GM12872 (cell line): ENCODE data around the gene C1orf74.

Experiments used
- TF ChIP-seq, protein P1 (sequence below): IDR thresholded peaks from 3 replicates; pipeline ENCODE4 v1.5.1; 2011; ENCODE audit warnings: low read depth, mild to moderate bottlenecking, low read length, moderate library complexity; ENCODE audit not compliant: insufficient read depth

C1orf74 gene

DNA sequence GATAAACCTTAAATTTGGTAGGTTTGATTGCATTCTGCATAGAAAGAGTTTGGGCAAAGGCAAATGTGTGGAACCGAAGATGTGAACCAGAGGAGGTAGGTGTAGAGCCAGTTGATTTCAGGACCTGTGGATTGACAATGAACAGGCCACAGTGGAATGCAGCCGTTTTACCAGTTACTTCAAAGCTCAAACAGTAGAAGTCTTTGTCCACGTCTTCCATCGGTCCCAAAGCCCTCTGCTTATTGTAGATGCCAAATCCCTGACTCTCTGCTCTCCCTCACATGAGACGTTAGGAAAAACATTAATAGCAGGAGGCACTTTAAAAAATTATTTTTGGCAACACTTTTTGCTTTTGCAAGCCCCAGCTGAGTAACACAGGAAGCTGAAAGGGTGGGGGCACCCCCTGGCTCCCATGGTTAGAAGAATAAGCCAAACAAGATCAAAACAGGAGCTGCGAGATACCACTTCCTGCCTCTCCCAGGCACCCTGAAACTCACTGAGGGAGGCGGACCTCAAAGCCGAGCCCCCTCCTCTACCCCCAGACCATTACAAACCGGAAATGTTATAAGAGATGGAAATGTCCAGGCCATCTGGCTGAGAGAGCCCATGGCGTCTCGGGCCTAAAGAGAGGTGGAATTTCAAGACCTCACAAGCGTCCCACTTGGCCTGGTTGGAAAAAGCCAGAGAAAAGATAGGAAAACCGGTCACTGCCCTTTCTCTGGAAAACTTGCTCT is 15.0 kb downstream of the C1orf74 start:
- TF ChIP-seq, protein P1, sequence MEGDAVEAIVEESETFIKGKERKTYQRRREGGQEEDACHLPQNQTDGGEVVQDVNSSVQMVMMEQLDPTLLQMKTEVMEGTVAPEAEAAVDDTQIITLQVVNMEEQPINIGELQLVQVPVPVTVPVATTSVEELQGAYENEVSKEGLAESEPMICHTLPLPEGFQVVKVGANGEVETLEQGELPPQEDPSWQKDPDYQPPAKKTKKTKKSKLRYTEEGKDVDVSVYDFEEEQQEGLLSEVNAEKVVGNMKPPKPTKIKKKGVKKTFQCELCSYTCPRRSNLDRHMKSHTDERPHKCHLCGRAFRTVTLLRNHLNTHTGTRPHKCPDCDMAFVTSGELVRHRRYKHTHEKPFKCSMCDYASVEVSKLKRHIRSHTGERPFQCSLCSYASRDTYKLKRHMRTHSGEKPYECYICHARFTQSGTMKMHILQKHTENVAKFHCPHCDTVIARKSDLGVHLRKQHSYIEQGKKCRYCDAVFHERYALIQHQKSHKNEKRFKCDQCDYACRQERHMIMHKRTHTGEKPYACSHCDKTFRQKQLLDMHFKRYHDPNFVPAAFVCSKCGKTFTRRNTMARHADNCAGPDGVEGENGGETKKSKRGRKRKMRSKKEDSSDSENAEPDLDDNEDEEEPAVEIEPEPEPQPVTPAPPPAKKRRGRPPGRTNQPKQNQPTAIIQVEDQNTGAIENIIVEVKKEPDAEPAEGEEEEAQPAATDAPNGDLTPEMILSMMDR = no peak

DNA sequence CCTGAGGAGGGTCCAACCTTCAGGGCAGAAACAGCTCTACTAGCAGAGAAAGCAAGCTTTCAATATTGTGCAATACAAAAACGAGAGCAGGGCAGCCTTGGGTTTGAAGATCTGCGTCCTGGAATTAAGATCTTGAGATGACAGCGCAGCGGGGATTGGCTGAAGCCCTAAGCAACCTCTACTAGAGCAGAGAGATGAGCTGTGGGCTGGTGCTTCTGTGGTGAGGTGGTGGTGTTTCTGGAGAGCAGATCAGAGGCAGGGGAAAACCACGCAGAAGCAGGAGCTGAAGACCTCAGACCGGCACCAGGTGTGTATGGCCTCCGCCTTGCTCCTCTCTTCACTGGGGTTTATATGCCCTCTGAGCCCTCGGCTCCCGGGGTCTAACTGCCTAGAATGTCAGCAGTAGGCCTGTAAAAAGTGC is 16.0 kb downstream of the C1orf74 start:
- TF ChIP-seq, protein P1 = no peak

DNA sequence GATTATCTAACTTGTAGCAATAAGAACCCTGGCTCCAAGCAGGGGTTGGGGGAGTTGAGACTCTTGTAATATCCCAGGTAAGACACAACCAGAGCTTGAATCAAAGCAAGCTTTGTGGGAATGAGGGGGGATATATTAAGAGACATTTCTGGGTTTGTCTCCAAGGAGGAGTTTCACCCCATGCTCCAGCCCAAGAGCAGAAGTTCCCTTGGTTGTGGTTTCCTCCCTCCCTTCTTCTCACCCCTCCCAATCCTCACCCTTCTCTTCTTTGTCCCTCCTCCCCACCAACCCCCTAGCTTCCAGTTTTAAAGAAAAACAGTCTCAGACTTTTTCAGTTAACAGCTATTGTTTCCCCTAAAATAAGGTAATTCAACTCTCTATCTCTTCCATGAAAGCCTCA is 16.7 kb downstream of the C1orf74 start:
- TF ChIP-seq, protein P1 = no peak

DNA sequence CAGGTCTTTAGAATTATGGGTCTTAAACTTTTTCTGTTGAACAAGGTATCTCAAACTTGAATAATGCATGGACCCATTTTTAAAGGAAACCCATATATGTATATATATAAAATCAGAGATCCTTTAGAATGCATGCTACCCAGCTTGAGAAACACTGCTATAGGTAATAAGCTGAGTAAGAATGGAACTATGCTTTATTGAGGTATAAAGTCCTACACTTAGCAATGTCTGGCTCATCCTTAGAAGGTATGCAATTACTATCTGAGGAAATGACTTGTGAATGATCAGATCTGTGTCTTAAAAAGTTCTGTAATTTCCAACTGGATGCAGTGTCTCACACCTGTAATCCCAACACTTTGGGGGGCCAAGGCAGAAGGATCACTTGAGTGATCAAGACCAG is 17.3 kb downstream of the C1orf74 start:
- TF ChIP-seq, protein P1 = no peak

DNA sequence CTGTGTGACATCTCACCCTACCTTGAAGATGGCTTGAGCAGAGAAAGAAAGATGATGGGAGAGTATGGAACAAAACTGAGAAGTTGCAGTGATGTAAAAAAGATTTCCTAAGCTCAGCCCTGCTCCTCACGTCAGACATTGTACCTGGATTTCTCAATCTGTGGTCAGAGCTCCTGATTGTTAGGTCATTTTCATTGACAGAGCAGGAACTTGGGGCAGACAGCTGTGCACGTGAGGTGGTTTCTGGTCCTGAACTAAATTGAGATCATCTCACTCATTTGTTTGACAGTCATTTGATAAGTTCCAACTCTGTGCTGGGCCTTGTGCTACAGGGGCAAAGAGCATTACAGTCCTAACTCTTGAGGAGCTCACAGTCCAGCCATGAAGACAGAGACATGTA is 18.3 kb downstream of the C1orf74 start:
- TF ChIP-seq, protein P1 = no peak

DNA sequence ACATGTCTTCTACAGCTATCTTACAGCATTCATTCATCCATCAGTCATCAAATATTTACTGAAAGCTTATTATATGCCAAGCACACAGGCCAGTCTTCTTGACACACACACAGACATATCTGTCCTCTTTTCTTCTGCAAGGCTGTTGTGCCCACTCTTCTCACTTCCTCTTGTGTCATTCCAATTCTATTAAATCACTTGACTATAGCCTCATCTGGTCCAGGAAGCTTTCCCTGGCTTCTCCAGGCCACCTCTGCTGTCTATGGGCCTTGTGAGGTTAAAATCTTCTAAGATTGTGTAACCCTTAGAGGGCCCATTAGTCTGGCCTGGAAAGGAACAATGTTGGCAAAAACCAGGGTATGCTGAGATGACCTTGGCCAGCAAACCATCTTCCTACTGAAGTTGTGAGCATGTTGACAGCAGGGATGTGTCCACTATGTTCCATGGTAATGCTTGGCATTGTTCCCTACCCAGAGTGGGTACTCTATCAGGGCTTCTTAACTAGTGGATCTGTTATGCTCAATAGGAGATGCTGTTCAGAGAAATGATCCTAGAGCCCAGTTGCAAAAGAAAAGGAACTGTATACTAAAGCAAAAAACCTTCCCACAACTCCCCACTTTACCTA is 23.2 kb downstream of the C1orf74 start:
- TF ChIP-seq, protein P1 = no peak

DNA sequence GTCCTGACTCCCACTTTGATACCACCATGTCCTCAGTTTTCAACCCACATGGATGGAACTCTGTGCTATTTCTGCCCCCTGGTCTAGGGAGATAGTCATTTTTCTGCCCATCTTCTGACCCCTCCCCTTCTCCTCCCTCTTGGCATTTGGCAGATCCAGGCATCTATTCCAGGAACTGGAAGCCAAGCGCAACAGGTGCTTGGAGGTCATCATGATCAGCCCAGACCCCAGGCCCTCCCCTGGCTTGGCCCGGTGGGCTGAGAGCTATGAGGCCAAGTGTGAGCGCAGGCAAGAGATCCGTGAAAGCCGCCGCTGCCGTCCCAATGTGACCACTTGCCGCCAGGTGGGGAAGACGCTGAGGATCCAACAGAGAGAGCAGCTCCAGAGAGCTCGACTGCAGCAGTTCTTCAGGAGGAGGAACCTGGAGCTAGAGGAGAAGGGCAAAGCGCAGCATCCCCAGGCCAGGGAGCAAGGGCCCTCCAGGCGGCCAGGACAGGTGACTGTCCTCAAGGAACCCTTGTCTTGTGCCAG is 24.5 kb downstream of the C1orf74 start:
- TF ChIP-seq, protein P1 = no peak
